Left ventricle myocardium inferior (tissue), 1 donor: ENCODE measurements around the gene TMCC1. TPM values are rescaled to one million over a fixed set of nuclear protein-coding genes. Genes with fewer than 3 reads are reported as not detected.

ENCODE experiments used
- DNase-seq: peaks from one replicate; pipeline ENCODE4 v3.0.0-alpha.2; 2020
- H3K27ac ChIP-seq: fragments of 200-600 bp; replicated peaks from 2 replicates; pipeline ENCODE4 v1.8.0; 2021
- H3K27me3 ChIP-seq: fragments of 200-600 bp; 2 replicates; pipeline ENCODE4 v1.8.0; 2021; ENCODE audit warnings: low read depth
- H3K36me3 ChIP-seq: fragments of 200-600 bp; 2 replicates; pipeline ENCODE4 v1.8.0; 2021
- H3K4me1 ChIP-seq: fragments of 200-600 bp; 2 replicates; pipeline ENCODE4 v1.8.0; 2021
- H3K4me3 ChIP-seq: fragments of 200-600 bp; 2 replicates; pipeline ENCODE4 v1.8.0; 2021; ENCODE audit warnings: mild to moderate bottlenecking, moderate library complexity
- H3K9me3 ChIP-seq: fragments of 200-600 bp; replicated peaks from 2 replicates; pipeline ENCODE4 v1.8.0; 2021
- CTCF ChIP-seq: fragments of 200-600 bp; IDR thresholded peaks from 2 replicates; pipeline ENCODE4 v1.8.0; 2021; ENCODE audit warnings: antibody characterized with exemption, mild to moderate bottlenecking, borderline replicate concordance
- intact Hi-C: fragments of 100-400 bp; cut with micrococcal nuclease; formaldehyde crosslinking; loops from one replicate; pipeline ENCODE4 v1.11.0; 2022
- total RNA-seq: library from RNA; stranded (reverse); fragmentation: NEBNext Ultra II Directional; extraction: Animal tissue kit (Norgen Biotek cat#: 25700); gene quantifications from one replicate; pipeline ENCODE4 v1.2.1, GENCODE V29; 2021
- donor health status: DM: no; HTN: yes; CAD: no; lungs with severe emphysema.

The TMCC1 gene
- total RNA-seq, 1 donor from 2014 or later = 28.3 TPM

- no peak overlapping the region for H3K27ac ChIP-seq
- peaks cover 15% of the 10 kb centered on the region for H3K4me1 ChIP-seq
- no peak for TF ChIP-seq CTCF
- H3K9me3 ChIP-seq = no peaks in the 10 kb centered on the region
- intact Hi-C loops = no loop called here
- no peak overlapping the region for H3K4me3 ChIP-seq
- H3K27me3 ChIP-seq = no peaks in the 10 kb centered on the region
- no peak for DNase-seq
- H3K36me3 ChIP-seq = no peaks in the 10 kb centered on the region
Measured at GRCh38 chr3:129773691-129774663, 119.5 kb downstream of the TMCC1 start.

GRCh38 chr3:129770604-129771003 lies 122.9 kb downstream of the TMCC1 start:
- H3K4me3 ChIP-seq = no peak overlapping the region
- H3K36me3 ChIP-seq = no peaks in the 10 kb centered on the region
- TF ChIP-seq CTCF = no peak
- intact Hi-C loops = no loop called here
- H3K9me3 ChIP-seq = no peaks in the 10 kb centered on the region
- DNase-seq = no peak
- H3K27ac ChIP-seq = no peak overlapping the region
- H3K4me1 ChIP-seq = peaks cover 3% of the 10 kb centered on the region
- H3K27me3 ChIP-seq = no peaks in the 10 kb centered on the region

- no peaks in the 10 kb centered on the region for H3K9me3 ChIP-seq
- intact Hi-C loops = no loop called here
- no peak for DNase-seq
- no peak overlapping the region for H3K4me3 ChIP-seq
- H3K4me1 ChIP-seq = peaks cover 3% of the 10 kb centered on the region
- H3K27ac ChIP-seq = no peak overlapping the region
- no peak for TF ChIP-seq CTCF
- no peaks in the 10 kb centered on the region for H3K36me3 ChIP-seq
- no peaks in the 10 kb centered on the region for H3K27me3 ChIP-seq
Measured at GRCh38 chr3:129769616-129770015, 123.9 kb downstream of the TMCC1 start.

- intact Hi-C loops = no loop called here
- no peaks in the 10 kb centered on the region for H3K27me3 ChIP-seq
- no peaks in the 10 kb centered on the region for H3K36me3 ChIP-seq
- no peak for TF ChIP-seq CTCF
- DNase-seq = no peak
- no peaks in the 10 kb centered on the region for H3K9me3 ChIP-seq
- H3K27ac ChIP-seq = no peak overlapping the region
- peaks cover 3% of the 10 kb centered on the region for H3K4me1 ChIP-seq
- no peak overlapping the region for H3K4me3 ChIP-seq
Measured at GRCh38 chr3:129768728-129769127, 124.8 kb downstream of the TMCC1 start.

GRCh38 chr3:129766135-129766534 lies 127.4 kb downstream of the TMCC1 start:
- Histone ChIP-seq H3K9me3 (no peaks in the 10 kb centered on the region), H3K36me3 (no peaks in the 10 kb centered on the region), H3K27ac (no peak overlapping the region), H3K4me3 (no peak overlapping the region), H3K4me1 (peaks cover 3% of the 10 kb centered on the region), H3K27me3 (no peaks in the 10 kb centered on the region)
- no peak for TF ChIP-seq CTCF
- no peak for DNase-seq
- intact Hi-C loops = no loop called here
